GM19099 (cell line): ENCODE measurements around the gene HDAC4.

Experiments
- POLR2A ChIP-seq: IDR thresholded peaks from 3 replicates; pipeline ENCODE4 v1.6.1; 2011; ENCODE audit warnings: low read depth; ENCODE audit not compliant: insufficient read length; ENCODE audit errors: extremely low read depth

The HDAC4 gene

DNA sequence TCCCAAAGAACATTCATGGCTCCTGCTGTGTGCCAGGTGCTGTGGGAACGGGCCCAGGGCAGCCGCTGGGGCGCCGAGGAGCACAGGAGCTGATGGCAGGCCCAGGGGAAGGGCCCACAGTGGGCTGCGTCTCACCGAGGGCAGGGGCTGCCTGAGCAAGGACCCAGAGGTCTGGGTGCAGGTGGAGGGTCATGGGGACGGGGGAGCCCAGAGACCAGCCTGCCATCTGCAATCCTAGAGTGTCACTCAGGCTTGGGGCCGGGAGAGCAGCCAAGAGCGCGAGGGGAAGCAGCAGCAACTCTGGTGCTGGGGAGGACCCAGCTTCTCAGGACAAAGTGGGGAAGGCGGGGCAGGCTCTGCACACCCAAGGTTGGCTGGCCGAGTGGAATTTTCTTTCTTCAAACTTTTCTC is 207.4 kb downstream of the HDAC4 start:
- no peak for TF ChIP-seq POLR2A

DNA sequence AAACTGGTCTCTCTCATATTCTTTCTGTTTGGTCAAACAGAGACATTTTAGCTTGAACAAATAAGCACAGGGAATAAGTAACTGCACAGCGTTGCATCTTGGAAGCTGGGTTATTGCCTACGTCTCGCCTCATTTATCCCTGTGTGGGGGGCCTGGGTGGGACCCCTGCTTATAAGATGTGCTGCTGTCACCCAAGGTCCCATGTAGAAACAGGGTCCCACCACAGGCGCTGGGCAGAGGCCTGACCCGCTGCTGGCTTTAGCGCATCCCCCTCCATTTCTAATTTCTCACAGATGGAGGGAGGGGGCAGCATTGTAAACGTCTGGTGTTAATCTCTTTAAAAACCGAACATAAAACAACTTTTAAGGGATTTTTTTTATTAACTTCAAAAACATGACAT is 207.8 kb downstream of the HDAC4 start:
- no peak for TF ChIP-seq POLR2A

DNA sequence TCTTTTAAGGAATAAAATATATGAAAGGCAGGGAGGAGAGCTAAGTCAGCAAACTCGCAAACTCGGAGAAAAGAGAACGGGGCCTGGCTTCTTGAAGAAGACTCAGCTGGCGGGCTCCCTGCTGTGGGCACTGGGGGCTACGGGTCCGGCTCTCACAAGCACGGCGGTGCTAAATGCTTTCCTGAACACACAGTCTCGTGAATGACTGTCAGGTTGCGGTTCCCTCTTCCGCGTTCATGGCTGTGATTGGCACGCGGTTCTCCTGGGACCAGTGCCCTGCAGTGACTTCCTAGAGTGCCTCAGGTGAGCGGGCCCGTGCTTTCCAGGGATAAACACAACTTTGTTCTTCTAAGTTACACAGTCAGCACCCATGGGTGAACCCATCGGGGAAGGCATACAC is 208.4 kb downstream of the HDAC4 start:
- TF ChIP-seq POLR2A, result no peak

DNA sequence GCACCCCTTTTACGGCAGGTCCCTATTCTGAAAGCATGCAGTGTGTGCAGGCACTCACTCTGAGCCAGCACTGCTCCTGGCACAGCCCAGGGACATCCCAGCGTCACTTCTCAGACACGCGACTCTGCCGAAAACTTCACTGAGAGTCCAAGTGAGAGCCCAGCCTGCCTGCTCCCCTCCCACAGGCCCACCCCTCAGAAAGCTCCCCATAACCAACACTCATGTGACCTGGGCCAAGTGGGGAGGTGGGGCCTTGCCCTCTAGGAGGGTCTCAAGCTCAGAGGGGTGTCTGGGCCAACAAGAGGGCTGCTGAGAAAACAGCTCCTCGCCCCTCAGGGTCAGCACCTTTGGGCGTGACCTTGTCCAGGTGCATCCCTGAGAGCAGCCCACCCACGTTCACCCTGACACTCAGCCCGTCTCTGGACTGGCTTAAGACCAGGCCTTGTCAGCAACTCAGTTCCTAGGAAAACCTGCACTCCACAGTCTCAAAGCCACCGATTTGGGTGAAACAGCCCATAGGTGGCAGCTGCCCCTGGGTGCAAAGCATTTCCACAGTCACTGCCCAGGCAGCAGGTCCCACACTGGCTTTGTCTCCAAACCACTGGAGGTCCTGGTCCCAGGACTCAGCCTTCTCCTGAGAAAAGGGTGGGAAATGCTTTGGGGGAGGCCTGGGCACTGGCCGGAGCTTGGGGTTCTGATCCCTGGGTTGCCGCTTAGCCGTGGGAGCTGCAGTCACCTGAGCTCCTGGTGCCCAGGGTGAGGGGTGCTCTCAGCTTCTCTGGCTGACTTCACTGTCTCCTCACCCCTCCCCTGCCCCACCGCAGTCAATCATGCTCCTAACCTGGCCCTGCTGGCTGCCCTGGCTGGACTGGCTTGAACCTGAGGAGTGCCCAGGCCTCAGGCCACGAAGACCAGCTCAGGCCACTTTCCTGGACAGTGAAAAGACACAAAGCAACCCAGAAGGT is 209.6 kb downstream of the HDAC4 start:
- TF ChIP-seq POLR2A, result no peak

DNA sequence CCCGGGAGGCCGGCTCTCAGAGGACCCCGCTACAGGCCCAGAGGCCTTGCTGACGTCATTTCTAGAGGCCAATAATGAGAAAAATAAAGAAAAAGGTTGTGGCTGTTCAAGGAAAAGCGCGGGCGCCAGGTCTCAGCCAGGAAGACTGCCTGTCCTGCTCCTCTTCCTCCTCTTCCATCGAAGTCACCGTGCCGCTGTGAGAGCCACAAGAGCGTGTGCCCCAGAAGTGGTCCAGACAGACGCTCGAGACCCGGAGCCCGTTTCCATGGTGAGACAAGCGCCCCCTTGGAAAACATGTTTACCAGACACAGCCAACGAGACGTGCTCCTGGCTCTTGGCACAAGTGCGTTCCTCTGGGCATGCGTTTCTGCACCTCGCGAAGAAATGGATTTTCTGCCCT is 210.5 kb downstream of the HDAC4 start:
- TF ChIP-seq POLR2A, result no peak

DNA sequence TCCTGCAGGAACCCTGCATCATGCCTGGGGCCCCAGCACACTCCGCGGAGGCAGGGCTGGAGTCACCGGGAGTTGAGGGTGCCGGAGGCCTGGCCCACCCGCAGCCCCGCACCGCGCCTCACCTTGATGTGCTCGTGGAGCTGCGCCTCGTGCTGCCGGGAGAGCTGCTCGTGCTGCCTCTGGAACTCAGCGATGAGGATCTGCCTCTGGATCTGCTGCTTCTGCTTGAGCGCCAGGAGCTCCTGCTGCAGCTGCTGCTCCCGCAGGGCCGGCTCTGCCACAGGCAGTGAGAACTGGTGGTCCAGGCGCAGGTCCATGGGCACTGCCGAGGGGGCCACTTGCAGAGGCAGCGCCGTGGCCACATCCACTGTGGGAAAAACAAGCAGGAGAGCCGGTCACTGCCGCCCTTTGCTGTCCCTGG is 211.1 kb downstream of the HDAC4 start:
- no peak for TF ChIP-seq POLR2A

DNA sequence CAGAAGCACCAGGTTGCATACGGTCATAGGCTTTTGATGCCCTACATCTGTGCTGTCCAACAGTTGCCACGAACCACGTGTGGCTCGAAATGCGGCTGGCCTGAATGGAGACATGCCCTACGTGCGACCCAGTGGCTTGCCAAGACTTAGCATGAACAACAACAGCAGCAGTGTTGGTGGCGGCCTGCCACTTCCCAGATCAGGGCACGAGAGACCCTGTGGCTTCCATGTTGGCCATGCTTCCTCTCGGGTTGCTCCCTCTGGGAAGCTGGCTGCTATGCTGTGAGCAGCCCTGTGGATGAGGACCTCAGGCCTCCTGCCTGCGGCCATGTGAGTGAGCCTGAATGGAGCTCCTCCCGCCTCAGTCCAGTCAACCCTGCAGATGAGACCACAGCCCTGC is 212.3 kb downstream of the HDAC4 start:
- TF ChIP-seq POLR2A, result no peak

DNA sequence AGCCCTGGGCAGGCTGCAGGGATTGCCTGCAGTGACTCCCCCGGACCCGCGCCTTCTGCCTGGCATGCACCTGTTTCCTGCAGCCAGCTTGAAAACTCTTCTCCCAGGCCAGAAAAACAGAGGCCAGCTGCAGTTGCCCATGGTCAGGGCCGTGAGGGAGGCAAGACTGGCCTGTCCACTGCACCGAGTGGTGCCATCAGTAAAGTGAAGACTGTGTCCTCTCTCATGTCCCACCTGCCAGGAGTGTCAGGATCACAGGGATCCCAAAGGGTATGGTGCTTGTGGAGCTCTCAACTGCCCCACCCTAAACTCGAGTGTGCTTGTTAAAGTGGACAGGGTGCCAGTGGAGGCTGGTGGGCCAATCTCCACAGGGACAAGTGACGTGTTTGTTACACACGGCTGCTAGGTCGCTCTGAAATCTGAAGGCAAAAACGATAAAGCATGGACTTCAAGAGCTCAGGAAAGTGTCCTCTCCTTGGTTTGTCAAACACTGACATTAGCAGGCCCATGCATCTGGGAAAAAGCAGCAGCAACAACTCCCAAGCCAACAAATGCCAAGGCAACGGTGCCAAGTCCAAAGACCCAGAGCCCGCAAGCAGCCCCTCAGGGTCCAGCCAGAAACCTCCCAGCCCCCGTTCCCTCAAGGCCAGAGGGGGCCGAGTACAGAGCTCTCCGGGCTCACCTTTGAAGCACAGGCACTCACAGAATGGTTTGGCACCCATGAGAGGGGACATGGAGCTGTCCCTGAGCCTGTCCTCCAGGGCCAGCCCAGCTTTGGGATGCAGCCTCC is 213.2 kb downstream of the HDAC4 start:
- TF ChIP-seq POLR2A, result no peak

DNA sequence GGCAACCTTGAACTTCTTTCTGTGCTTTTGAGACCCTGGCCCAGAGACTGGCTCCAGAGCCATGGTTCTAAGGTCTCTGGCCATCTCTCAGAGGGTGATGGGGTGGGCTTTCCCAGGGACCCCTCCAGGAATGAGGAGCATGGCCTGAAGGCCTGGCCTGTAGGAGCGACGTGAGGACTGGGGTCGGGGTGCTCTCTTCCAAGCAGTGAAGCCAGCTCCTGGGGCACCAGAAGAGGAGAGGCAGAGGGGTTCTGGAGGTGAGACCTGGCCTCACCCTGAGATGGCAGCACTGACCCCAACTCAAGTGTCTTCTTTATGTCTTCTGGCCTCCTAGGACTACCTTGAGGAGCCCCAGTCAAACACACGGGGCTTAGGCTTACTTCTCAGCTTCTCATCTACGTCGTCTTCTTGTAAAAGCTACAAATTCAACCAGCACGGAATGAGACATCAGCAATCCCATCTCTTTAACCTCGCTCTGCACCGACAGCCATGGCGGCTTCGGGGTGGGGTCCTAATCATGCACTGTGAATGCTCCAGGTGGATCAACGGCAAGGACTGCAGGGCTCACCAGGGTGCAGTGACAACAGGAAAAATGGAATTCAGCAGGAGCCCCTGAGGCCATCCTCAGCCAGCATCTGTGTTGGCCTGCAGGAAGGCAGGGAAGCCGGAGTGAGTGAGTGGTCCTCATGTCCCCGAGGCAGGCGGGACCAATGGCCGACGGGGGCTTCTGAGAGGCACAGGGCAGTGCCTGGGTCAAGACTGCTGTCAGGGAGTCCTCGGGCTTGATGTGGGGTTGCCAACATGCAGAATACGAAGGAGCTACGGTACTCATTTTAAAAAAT is 214.1 kb downstream of the HDAC4 start:
- no peak for TF ChIP-seq POLR2A

DNA sequence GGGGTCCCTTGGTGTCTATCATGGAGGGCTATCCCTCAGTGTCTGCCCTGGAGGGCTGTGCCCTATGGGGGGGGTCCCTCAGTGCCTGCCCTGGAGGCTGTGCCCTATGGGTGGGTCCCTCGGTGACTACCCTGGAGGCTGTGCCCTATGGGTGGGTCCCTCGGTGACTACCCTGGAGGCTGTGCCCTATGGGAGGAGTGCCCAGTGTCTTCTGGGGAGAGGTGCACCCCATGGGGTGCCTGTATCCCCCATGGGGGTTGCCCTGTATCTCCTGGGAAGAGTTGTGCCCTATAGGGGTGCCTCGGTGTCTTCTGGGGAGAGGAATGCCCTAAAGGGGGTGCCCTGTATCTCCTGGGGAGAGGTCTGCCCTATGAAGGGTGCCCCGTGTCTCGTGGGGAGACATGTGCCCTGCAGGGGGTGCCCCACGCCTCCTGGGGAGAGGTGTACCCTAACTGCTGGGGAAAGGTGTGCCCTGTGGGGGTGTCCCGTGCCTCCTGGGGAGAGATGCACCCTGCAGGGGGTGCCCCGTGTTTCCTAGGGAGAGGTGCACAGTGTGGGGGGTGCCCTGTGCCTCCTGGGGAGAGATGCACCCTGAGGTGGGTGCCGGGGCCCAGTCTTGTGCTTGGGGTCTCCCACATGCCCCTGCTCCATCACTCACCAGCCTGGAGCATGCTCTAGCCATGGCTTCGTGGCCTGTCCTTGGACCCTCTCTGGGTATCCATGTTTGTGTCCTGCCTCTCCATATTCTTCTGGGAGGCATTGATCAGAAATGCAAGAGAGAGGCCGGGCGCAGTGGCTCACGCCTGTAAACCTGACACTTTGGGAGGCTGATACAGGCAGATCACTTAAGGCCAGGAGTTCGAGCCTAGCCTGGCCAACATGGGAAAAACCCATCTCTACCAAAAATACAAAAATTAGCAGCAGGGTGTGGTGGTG is 215.6 kb downstream of the HDAC4 start:
- TF ChIP-seq POLR2A, result no peak

DNA sequence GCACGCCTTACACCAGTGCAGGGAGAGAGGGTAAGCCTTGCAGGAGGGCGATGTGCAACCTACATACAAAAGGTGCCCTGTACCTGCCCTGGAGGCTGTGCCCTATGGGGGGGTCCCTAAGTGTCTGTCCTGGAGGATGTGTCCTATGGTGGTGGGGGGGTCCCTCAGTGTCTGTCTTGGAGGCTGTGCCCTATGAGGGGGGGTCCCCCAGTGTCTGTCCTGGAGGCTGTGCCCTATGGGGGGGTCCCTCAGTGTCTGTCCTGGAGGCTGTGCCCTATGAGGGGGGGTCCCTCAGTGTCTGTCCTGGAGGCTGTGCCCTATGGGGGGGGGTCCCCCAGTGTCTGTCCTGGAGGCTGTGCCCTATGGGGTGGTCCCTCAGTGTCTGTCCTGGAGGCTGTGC is 216.6 kb downstream of the HDAC4 start:
- TF ChIP-seq POLR2A, result no peak

DNA sequence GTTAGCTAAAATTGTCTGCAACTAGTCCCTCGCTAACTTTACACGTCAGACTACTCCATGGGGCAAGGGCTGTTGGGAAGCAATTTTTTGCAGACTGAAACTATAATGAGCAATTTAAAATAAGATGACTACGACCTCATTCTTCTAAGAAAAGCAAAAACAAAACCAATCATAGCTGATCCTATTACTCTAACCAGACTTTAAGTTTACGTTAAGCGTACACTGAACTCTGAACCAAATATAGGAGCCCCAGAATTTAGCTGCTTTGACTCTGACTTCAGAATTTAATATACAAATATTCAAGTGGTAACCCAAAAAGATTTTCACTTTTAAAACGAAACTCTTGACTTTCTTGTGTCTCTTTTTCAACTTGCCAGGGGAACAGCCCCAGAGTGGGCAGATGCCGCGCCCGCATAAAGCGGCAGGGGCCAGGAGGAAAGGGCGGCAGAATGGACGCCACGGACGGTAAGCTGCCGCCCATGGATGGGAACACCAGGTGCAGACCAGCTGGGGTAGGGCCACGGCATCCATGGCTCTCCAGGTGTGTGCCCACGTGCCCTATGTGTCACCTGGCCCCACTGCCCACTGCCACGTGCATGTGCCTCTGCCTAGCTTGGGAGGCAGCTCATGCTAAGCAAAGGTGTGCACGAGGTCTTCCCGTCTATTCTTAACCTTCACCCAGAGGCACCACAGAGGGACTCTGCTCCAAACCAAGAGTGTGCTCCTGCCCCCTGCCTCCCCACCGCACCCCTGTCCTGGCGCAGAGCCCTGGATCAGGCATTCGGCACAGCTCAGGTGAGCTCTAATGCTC is 217.6 kb downstream of the HDAC4 start:
- TF ChIP-seq POLR2A, result no peak
